HG03575 (cell line): ENCODE measurements around the gene MLC1.

ENCODE experiments used
- ATAC-seq: cut with Tn5 transposase; IDR thresholded peaks from one replicate; pipeline ENCODE4 v1.9.1; 2021; ENCODE audit not compliant: unreplicated experiment, insufficient number of reproducible peaks, low FRiP score; ENCODE audit errors: extremely low read depth

Gene MLC1

GRCh38 chr22:50046019-50046415 lies 39.2 kb downstream of the MLC1 start:
- no peak for ATAC-seq

- no peak for ATAC-seq
Measured at GRCh38 chr22:50045211-50046018, 39.8 kb downstream of the MLC1 start.

GRCh38 chr22:50044485-50045118 lies 40.6 kb downstream of the MLC1 start:
- ATAC-seq: no peak

DNA sequence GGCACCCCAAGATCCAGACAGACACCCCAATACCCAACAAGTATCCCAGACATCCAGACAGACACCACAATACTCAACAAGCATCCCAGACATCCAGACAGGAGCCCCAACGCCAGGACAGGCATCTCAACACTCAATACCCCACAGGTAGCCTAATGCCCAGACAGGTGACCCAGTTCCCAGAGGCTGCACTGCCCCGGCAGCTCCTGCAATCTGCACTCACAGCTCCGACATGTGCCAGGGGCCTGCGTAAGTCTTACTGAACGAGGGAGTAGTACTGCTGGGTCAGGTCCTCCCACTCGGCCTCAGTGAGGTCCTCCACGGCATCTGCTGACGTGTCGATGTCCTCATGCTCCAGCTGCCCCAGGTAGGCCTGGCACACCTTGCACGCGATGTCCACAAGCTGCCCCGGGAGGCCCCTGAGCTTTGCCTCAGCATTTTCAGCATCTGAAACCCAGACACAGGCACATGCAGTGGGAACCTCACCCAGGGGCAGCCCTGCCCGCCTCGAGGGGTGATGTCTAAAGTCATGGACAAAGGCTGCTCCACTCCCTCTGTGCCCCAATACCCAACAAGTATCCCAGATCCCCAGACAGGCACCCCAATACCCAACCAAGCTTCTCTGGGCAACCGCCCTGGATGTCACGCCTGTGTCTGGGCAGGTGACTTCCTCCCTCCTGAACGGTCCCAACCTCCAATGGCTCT lies 43.7 kb downstream of the MLC1 start:
- ATAC-seq: no peak

DNA sequence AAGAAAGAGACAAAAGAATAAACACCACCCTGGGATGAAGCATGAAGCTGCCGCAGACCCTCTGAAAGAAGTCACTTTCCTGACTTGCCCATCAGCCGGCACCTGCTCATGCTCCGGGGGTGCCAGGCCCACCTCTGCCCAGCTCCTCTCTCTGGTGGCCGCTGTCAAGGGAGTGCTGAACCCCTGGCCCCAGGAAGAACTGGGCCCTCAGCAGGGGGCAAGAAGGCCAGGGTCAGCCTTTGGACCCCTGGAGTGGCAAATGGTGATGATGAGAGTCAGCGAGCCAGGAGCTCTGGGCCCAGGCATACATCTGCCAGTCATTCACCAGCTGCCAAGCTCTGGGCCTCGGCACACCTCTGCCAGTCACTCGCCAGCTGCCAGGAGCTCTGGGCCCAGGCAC lies 44.5 kb downstream of the MLC1 start:
- ATAC-seq: no peak

DNA sequence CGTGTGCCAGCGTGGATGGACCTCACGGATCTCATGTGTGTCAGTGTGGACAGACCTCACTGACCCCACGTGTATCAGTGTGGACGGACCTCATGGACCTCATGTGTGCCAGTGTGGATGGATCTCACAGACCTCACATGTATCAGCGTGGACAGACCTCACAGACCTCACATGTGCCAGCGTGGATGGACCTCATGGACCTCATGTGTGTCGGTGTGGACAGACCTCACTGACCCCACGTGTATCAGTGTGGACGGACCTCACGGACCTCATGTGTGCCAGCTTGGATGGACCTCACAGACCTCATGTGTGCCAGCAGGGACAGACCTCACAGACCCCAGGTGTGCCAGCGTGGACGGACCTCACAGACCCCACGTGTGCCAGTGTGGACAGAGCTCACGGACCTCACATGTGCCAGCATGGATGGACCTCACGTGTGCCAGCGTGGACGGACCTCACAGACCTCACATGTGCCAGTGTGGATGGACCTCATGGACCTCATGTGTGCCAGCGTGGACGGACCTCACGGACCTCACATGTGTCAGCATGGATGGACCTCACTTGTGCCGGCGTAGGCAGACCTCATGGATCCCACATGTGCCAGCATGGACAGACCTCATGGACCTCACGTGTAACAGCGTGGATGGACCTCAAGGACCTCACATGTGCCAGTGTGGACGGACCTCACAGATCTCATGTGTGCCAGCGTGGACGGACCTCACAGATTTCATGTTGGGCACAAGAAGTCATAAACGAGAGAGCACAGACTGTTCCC lies 45.4 kb downstream of the MLC1 start:
- ATAC-seq: no peak

- no peak for ATAC-seq
Measured at GRCh38 chr22:50035976-50036724, 49.1 kb downstream of the MLC1 start.

GRCh38 chr22:50035131-50035881 lies 49.9 kb downstream of the MLC1 start:
- no peak for ATAC-seq

DNA sequence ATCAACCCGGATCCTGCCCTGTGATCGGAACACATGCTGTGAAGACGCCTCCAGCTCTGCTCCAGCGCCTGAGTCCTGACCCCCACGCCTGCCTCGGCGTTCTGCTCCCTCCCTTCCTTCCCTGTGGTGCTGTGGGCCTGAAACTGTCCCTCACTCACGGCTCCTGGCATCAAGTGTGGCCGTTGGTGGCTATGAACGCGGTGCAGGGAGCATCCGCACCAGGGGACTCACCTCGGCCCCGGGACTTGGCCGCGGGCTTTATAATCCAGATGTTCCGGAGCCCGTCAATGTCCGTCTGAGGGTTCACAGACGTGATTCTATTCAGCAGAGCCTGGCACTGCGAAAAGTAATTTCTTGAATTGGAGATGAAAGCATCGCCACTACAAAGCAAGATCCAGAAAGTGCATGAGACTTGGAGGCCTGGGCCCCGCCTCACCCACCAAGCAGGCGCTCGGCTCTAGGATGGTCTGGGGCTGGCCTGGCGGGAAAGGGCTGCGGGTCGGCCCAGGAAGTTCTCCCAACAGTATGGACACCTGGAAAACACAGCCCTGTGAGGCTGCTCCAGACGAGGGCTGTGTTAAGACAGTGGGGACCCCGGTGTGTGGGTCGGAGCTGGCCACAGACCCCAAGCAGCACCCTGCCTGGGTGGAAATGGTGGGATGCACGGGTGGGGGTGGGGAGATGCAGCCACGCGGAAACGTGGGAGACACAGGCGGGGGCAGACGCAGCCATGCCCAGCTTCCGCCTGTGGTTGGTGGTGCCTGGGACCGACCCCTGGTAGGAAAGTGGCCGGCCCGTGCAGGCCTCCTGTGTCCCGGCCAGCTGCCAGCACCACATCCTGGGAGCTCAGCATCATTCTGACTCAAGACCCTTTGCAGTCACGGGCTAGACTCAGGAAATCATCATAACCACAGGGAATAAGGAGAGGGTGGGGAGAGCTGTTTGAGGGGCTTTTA lies 50.8 kb downstream of the MLC1 start:
- no peak for ATAC-seq

DNA sequence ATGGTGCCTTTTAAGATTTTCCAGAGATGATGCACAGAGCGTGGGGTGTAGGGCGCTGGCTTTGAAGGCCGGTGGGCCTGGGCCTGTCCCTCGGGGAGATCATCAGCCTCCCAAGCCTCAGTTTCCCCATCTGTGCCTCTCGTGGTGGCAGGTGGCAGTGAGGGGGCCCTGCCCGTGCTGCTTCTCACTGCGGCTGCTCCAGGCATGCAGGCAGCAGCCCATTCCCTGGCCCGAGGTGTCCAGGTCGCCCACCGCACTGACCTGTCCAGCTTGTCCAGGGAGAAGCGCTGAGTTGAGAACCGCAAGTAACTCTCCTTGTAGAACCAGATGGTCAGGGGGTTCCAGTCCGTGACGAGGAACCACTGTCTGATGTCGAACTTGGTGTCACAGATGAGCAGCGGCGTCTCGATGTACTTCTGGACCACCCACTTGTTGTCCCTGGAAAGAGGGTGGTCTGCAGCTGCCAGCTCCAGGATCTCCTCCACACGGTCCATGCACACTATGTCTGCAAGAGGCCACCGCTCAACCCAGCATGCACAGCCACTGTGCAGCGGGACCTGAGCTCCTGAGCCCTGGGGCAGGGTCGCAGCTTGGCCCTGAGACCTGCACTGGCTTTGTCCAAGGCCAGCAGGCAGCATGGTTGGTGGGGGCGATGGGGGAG lies 52.2 kb downstream of the MLC1 start:
- no peak for ATAC-seq

DNA sequence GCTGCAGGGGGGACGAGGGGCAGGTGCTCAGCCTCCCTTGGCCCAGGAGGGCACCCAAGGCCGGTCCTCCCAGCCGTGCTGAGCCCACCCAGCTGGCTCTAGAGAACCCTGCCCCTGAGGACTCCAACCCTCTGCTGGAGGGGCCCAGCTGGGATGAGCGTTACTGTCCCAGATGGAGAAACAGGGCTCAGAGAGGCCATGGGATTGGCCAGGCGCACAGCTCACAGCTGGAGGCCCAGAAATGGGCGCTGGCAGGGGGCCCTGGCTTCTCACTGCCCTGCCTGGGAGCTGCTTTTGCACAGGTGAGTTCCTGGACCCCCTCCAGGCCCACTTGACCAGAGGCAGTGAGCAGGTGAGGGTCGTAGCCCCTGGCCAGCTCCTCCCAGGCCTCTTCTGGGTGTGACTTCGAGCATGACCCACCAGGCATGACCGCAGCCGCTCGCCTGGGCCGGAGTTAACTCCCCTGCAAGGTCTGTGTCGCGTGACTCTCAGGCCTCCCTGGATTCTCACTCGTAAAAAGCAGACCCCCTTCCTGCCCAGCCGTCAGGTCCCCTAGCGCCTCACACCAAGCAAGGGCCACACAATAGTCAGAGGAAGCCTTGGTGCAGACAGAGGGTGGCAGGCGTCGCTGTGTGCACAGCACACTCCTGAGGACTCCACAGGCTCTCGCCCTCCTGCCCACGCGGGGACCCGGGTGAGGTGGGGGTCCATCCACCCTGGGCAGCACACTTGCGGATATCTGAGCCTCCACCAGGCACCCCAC lies 52.9 kb downstream of the MLC1 start:
- no peak for ATAC-seq

GRCh38 chr22:50031189-50032091 lies 53.8 kb downstream of the MLC1 start:
- ATAC-seq: no peak

DNA sequence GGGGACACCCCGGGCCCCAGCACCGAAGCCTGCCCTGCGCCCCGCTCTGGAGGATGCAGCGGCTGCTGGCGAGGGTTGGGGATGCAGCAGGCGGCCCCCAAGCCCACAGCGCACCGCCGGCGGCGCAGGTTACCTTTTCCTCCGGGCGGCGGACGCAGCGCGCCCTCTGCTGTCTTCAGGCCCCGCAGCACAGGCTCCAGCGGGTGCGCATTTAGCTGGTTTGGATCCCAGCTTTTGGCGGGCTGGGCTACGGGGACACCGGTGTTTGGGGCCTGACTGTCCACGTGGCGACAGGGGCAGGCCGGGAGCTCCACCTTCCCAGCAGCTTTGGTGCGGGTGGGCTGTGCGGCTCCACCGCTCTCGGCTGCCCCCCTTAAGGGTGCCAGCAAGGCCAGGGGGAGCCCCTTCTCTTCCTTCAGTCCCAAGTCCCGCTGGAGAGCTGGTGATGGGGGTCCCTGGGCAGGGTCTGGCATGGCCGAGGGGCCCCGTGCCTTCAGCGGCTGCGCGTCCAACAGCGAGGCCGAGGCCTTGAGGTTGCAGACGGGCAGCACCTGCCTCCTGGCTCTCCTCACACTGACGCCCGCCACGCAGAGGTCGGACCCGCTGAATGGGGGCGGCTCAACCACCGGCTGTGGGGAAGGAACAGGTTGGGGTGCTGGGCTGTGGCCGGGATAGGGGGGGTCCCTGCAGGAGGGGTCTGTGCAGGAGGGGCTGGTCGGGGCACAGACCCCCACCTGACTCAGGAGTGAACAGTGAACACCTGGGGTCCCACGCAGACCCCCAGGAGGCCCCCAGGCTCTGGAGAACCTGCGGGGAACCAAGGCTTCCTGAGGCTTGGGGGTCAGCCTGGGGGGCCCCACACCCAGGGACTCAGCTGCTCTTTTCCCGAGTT lies 54.7 kb downstream of the MLC1 start:
- ATAC-seq: no peak
